LNCAP (cell line): ENCODE measurements around the gene PCDHA5.

Source experiments
- TF ChIP-seq, protein P1 (sequence below): fragments of 450-650 bp; IDR thresholded peaks from 2 replicates; pipeline ENCODE4 v1.5.1; 2017; ENCODE audit warnings: mild to moderate bottlenecking

The PCDHA5 gene

DNA sequence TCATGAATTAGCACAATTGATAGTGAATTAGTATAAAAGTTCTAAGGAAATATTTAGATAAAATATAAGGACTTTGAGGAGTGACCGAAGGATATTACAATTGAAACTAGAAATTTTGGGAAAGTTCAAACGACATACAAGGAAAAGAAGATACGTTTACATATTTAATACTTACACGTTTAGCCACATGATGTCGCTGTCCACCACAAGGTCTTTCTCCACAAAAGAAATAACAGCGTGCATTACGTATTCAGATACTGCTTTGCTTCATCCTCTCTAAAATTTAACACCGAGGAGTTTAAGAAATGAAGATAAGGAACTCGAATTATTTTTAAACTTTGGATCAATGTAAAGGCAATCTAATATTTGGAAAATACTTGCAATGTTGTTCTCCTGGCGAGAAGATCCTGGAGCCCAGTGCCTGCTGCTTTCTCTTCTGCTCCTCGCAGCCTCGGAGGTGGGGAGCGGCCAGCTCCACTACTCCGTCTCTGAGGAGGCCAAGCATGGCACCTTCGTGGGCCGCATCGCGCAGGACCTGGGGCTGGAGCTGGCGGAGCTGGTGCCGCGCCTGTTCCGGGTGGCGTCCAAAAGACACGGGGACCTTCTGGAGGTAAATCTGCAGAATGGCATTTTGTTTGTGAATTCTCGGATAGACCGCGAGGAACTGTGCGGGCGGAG lies 20.5 kb upstream of the PCDHA5 start, which contains the start of gene PCDHA3:
TSS of gene PCDHA3 (plus strand) at position 242 of the 678 bp plus-strand sequence.
- TF ChIP-seq, protein P1, sequence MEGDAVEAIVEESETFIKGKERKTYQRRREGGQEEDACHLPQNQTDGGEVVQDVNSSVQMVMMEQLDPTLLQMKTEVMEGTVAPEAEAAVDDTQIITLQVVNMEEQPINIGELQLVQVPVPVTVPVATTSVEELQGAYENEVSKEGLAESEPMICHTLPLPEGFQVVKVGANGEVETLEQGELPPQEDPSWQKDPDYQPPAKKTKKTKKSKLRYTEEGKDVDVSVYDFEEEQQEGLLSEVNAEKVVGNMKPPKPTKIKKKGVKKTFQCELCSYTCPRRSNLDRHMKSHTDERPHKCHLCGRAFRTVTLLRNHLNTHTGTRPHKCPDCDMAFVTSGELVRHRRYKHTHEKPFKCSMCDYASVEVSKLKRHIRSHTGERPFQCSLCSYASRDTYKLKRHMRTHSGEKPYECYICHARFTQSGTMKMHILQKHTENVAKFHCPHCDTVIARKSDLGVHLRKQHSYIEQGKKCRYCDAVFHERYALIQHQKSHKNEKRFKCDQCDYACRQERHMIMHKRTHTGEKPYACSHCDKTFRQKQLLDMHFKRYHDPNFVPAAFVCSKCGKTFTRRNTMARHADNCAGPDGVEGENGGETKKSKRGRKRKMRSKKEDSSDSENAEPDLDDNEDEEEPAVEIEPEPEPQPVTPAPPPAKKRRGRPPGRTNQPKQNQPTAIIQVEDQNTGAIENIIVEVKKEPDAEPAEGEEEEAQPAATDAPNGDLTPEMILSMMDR, result no peak

DNA sequence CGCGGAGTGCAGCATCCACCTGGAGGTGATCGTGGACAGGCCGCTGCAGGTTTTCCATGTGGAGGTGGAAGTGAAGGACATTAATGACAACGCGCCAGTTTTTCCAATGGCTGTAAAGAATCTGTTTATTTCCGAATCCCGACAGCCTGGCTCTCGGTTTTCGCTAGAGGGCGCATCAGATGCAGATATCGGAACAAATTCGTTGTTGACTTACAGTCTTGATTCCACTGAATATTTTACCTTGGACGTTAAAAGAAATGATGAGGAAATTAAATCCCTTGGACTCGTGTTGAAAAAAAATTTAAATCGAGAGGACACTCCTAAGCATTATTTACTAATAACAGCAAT lies 19.9 kb upstream of the PCDHA5 start:
- TF ChIP-seq, protein P1, result peak; percentile 44

DNA sequence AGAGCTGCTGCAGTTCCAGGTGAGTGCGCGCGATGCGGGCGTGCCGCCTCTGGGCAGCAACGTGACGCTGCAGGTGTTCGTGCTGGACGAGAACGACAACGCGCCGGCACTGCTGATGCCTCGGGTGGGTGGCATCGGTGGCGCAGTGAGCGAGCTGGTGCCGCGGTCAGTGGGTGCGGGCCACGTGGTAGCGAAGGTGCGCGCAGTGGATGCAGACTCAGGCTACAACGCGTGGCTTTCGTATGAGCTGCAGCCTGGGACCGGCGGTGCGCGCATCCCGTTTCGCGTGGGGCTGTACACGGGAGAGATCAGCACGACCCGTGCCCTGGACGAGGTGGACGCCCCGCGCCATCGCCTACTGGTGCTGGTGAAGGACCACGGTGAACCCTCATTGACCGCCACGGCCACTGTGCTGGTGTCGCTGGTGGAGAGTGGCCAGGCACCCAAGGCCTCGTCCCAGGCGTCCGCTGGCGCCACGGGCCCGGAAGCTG lies 18.6 kb upstream of the PCDHA5 start:
- TF ChIP-seq, protein P1, result no peak

DNA sequence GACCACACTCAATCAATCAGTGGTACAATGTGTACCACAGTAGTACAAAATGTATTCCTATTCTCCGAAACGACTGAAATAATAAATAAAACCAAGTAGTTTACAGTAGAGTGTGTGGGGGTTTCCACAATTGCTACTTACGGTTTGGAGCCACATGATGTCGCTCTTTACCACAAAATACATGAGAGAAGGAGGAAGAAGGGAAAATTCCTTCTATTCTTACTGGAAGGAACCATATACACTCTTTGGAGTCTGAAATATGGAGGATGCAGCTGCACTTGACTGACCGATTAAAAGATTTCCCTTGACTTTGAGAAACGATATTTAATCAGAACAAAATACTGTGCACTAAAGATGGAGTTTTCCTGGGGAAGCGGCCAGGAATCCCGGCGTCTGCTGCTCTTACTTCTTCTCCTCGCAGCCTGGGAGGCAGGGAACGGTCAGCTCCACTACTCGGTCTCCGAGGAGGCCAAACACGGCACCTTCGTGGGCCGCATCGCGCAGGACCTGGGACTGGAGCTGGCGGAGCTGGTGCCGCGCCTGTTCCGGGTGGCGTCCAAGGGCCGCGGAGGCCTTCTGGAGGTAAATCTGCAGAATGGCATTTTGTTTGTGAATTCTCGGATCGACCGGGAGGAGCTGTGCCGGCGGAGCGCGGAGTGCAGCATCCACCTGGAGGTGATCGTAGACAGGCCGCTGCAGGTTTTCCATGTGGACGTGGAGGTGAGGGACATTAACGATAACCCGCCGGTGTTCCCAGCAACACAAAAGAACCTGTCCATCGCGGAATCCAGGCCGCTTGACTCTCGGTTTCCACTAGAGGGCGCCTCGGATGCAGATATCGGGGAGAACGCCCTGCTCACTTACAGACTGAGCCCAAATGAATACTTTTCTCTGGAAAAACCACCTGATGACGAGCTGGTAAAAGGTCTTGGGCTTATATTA lies 14.3 kb upstream of the PCDHA5 start, which contains the start of gene PCDHA4:
TSS of gene PCDHA4 (plus strand) at position 235 of the 942 bp plus-strand sequence.
- TF ChIP-seq, protein P1, result peak; percentile 72

DNA sequence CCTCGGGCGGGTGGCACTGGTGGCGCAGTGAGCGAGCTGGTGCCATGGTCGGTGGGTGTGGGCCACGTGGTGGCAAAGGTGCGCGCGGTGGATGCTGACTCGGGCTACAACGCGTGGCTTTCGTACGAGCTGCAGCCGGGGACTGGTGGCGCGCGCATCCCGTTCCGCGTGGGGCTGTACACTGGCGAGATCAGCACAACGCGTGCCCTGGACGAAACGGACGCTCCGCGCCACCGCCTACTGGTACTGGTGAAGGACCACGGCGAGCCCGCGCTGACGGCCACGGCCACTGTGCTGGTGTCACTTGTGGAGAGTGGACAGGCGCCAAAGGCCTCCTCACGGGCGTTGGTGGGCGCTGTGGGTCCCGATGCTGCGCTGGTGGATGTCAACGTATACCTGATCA lies 12.5 kb upstream of the PCDHA5 start:
- TF ChIP-seq, protein P1, result no peak

DNA sequence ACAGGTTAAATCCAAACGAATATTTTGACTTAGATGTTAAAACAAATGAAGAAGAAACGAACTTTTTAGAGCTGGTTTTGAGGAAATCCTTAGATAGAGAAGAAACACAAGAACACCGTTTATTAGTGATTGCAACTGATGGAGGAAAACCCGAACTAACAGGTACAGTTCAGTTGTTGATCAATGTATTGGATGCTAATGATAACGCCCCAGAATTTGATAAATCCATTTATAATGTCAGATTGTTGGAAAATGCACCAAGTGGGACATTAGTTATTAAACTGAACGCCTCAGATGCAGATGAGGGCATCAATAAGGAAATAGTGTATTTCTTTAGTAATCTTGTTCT lies 842 bp downstream of the PCDHA5 start:
- TF ChIP-seq, protein P1, result 0 out of 2 replicates have a peak, but pooled peaks have one; percentile 11

DNA sequence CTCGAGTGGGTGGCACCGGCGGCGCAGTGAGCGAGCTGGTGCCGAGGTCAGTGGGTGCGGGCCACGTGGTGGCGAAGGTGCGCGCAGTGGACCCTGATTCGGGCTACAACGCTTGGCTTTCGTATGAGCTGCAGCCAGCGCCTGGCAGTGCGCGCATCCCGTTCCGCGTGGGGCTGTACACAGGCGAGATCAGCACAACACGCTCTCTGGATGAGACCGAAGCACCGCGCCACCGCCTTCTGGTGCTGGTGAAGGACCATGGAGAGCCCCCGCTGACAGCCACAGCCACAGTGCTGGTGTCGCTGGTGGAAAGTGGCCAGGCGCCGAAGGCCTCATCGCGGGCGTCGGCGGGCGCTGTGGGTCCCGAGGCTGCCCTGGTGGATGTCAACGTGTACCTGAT lies 2.1 kb downstream of the PCDHA5 start:
- TF ChIP-seq, protein P1, result no peak
